ENCODE results near the gene TRIO. TPM values are rescaled to one million over a fixed set of nuclear protein-coding genes. Genes with fewer than 3 reads are reported as not detected.

Gene TRIO
- total RNA-seq, 1 experiment from 2014 or later, result 68.4 TPM

- Histone ChIP-seq H2AFZ (ENCODE audit: low read depth, low read length, poor library complexity, severe bottlenecking) (no peak overlapping the region), H3K9me2 (ENCODE audit: insufficient read depth) (no peaks in the 10 kb centered on the region), H3K36me3 (ENCODE audit: control insufficient read depth in 1 of 2, insufficient read depth in 2 of 2, low read length in 2 of 2) (peaks cover 4 to 9% of the 10 kb centered on the region in 2 experiments; a peak in 2 of 4 replicates), H4K20me1 (ENCODE audit: insufficient read depth) (no peaks in the 10 kb centered on the region), H3K4me3 (replicated peaks in 1 of 2; ENCODE audit: low read depth in 1 of 2, low read length in 2 of 2) (no peak overlapping the region), H3K79me2 (ENCODE audit: insufficient read depth, low read length) (peaks cover 27% of the 10 kb centered on the region), H3K4me2 (ENCODE audit: low read length) (no peak overlapping the region), H3K27me3 (ENCODE audit: insufficient read depth, low read length) (no peaks in the 10 kb centered on the region), H3K27ac (ENCODE audit: low read depth, low read length) (no peak overlapping the region), H3K4me1 (ENCODE audit: control insufficient read depth in 1 of 2, insufficient read depth in 2 of 2, low read length in 2 of 2) (no peaks in the 10 kb centered on the region), H3K9me3 (ENCODE audit: control insufficient read depth in 1 of 2, insufficient read depth in 1 of 2, low read depth in 1 of 2, low read length in 2 of 2) (no peaks in the 10 kb centered on the region), H3K9ac (ENCODE audit: low read length) (no peak overlapping the region)
- BruUV-seq (replicated peaks), result no TSS peak
- DNase-seq (ENCODE audit: low read depth, low spot score), result no peak
- no peak for ATAC-seq
- intact Hi-C loops (cut with micrococcal nuclease), result no loop called here
- ChIA-PET POLR2A (no interaction called here), CTCF (no interaction called here), RAD21 (ENCODE audit: low non-redundant PET in 1 of 2, low total read pairs in 2 of 2, uncharacterized antibody in 2 of 2, unreplicated experiment in 2 of 2) (no interaction called here)
- TF ChIP-seq ZFX (IDR thresholded peaks at IDR 0.05) (no peak), JUND (IDR thresholded peaks at IDR 0.05) (no peak), EZH2phosphoT487 (IDR thresholded peaks at IDR 0.05; ENCODE audit: borderline replicate concordance) (no peak), YY1 (IDR thresholded peaks at IDR 0.05; ENCODE audit: extremely low read depth, insufficient replicate concordance, low read depth, low read length) (no peak), EGR1 (IDR thresholded peaks at IDR 0.05; ENCODE audit: low read depth) (no peak), FOSL1 (IDR thresholded peaks at IDR 0.05; ENCODE audit: low read depth) (no peak), SIN3A (IDR thresholded peaks at IDR 0.05; ENCODE audit: low read depth) (no peak), ELF1 (IDR thresholded peaks at IDR 0.05; ENCODE audit: borderline replicate concordance, low read depth) (no peak), EZH2 (IDR thresholded peaks at IDR 0.05) (no peak), SP1 (IDR thresholded peaks at IDR 0.05; ENCODE audit: low read depth) (no peak), TCF7L2 (IDR thresholded peaks at IDR 0.05; ENCODE audit: borderline replicate concordance, extremely low read depth, insufficient read depth, insufficient read length) (no peak)
- TF ChIP-seq, protein P1, sequence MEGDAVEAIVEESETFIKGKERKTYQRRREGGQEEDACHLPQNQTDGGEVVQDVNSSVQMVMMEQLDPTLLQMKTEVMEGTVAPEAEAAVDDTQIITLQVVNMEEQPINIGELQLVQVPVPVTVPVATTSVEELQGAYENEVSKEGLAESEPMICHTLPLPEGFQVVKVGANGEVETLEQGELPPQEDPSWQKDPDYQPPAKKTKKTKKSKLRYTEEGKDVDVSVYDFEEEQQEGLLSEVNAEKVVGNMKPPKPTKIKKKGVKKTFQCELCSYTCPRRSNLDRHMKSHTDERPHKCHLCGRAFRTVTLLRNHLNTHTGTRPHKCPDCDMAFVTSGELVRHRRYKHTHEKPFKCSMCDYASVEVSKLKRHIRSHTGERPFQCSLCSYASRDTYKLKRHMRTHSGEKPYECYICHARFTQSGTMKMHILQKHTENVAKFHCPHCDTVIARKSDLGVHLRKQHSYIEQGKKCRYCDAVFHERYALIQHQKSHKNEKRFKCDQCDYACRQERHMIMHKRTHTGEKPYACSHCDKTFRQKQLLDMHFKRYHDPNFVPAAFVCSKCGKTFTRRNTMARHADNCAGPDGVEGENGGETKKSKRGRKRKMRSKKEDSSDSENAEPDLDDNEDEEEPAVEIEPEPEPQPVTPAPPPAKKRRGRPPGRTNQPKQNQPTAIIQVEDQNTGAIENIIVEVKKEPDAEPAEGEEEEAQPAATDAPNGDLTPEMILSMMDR (IDR thresholded peaks at IDR 0.05 in 2 of 3, conservative IDR thresholded peaks at IDR 0.05 in 1 of 3; ENCODE audit: borderline replicate concordance in 1 of 3, insufficient read depth in 1 of 3, low read depth in 2 of 3, low read length in 2 of 3), result no peak
- TF ChIP-seq, protein P2, sequence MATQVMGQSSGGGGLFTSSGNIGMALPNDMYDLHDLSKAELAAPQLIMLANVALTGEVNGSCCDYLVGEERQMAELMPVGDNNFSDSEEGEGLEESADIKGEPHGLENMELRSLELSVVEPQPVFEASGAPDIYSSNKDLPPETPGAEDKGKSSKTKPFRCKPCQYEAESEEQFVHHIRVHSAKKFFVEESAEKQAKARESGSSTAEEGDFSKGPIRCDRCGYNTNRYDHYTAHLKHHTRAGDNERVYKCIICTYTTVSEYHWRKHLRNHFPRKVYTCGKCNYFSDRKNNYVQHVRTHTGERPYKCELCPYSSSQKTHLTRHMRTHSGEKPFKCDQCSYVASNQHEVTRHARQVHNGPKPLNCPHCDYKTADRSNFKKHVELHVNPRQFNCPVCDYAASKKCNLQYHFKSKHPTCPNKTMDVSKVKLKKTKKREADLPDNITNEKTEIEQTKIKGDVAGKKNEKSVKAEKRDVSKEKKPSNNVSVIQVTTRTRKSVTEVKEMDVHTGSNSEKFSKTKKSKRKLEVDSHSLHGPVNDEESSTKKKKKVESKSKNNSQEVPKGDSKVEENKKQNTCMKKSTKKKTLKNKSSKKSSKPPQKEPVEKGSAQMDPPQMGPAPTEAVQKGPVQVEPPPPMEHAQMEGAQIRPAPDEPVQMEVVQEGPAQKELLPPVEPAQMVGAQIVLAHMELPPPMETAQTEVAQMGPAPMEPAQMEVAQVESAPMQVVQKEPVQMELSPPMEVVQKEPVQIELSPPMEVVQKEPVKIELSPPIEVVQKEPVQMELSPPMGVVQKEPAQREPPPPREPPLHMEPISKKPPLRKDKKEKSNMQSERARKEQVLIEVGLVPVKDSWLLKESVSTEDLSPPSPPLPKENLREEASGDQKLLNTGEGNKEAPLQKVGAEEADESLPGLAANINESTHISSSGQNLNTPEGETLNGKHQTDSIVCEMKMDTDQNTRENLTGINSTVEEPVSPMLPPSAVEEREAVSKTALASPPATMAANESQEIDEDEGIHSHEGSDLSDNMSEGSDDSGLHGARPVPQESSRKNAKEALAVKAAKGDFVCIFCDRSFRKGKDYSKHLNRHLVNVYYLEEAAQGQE (IDR thresholded peaks at IDR 0.05; ENCODE audit: low read depth), result no peak
Measured at GRCh38 chr5:14357851-14358250, 214.7 kb downstream of the TRIO start.

All from HCT116 (cell line).